ENCODE results near the gene SNF8. TPM values are rescaled to one million over a fixed set of nuclear protein-coding genes. Genes with fewer than 3 reads are reported as not detected.

The SNF8 gene
- polyA plus RNA-seq, 1 donor from 2014 or later = 171 TPM

GRCh38 chr17:48904428-48904827 lies 40.2 kb downstream of the SNF8 start:
- Histone ChIP-seq H3F3A (ENCODE audit: insufficient read depth, low read length, poor library complexity, severe bottlenecking) (no peaks in the 10 kb centered on the region), H3K36me3 (ENCODE audit: insufficient read depth, low read length) (no peaks in the 10 kb centered on the region), H3K9me2 (ENCODE audit: insufficient read depth, low read length) (no peaks in the 10 kb centered on the region), H3K4me2 (ENCODE audit: low read length) (no peak overlapping the region), H3K27ac (ENCODE audit: low read length) (no peak overlapping the region), H3K79me2 (replicated peaks; ENCODE audit: insufficient read depth, low read length) (peaks cover 5% of the 10 kb centered on the region), H2AFZ (ENCODE audit: low read depth, low read length) (no peak overlapping the region), H3K4me3 (ENCODE audit: low read length) (no peak overlapping the region), H3K9me3 (ENCODE audit: low read length) (no peaks in the 10 kb centered on the region), H3K9ac (ENCODE audit: low read length) (no peak overlapping the region), H3K27me3 (ENCODE audit: insufficient read depth, low read depth, low read length) (no peaks in the 10 kb centered on the region), H4K20me1 (ENCODE audit: insufficient read depth) (no peaks in the 10 kb centered on the region)
- no peak for TF ChIP-seq MXI1 (conservative IDR thresholded peaks at IDR 0.05; ENCODE audit: poor library complexity, severe bottlenecking)
- TF ChIP-seq SMC3 (conservative IDR thresholded peaks at IDR 0.05; ENCODE audit: poor library complexity) = no peak
- no peak for TF ChIP-seq CTCF (IDR thresholded peaks at IDR 0.05; ENCODE audit: poor library complexity, severe bottlenecking)
- TF ChIP-seq EP300 (conservative IDR thresholded peaks at IDR 0.05; ENCODE audit: poor library complexity, severe bottlenecking) = no peak
- TF ChIP-seq REST (IDR thresholded peaks at IDR 0.05; ENCODE audit: borderline replicate concordance) = no peak
- no peak for TF ChIP-seq POLR2AphosphoS5 (IDR thresholded peaks at IDR 0.05)
- no peak for TF ChIP-seq TAF1 (IDR thresholded peaks at IDR 0.05; ENCODE audit: low read depth)
- TF ChIP-seq RAD21 (conservative IDR thresholded peaks at IDR 0.05) = no peak
- no peak for TF ChIP-seq EZH2 (IDR thresholded peaks at IDR 0.05; ENCODE audit: borderline replicate concordance, insufficient read depth, low read length, poor library complexity, severe bottlenecking)

- Histone ChIP-seq H3K9me2 (ENCODE audit: insufficient read depth, low read length) (no peaks in the 10 kb centered on the region), H3K36me3 (ENCODE audit: insufficient read depth, low read length) (no peaks in the 10 kb centered on the region), H3K4me2 (ENCODE audit: low read length) (no peak overlapping the region), H3K9me3 (ENCODE audit: low read length) (no peaks in the 10 kb centered on the region), H4K20me1 (ENCODE audit: insufficient read depth) (no peaks in the 10 kb centered on the region), H3F3A (ENCODE audit: insufficient read depth, low read length, poor library complexity, severe bottlenecking) (no peaks in the 10 kb centered on the region), H3K79me2 (replicated peaks; ENCODE audit: insufficient read depth, low read length) (no peaks in the 10 kb centered on the region), H3K27ac (ENCODE audit: low read length) (no peak overlapping the region), H3K9ac (ENCODE audit: low read length) (no peak overlapping the region), H3K4me3 (ENCODE audit: low read length) (no peak overlapping the region), H2AFZ (ENCODE audit: low read depth, low read length) (no peak overlapping the region), H3K27me3 (ENCODE audit: insufficient read depth, low read depth, low read length) (no peaks in the 10 kb centered on the region)
- TF ChIP-seq EZH2 (IDR thresholded peaks at IDR 0.05; ENCODE audit: borderline replicate concordance, insufficient read depth, low read length, poor library complexity, severe bottlenecking) (no peak), EP300 (conservative IDR thresholded peaks at IDR 0.05; ENCODE audit: poor library complexity, severe bottlenecking) (no peak), RAD21 (conservative IDR thresholded peaks at IDR 0.05) (no peak), TAF1 (IDR thresholded peaks at IDR 0.05; ENCODE audit: low read depth) (no peak), POLR2AphosphoS5 (IDR thresholded peaks at IDR 0.05) (no peak), CTCF (IDR thresholded peaks at IDR 0.05; ENCODE audit: poor library complexity, severe bottlenecking) (no peak), REST (IDR thresholded peaks at IDR 0.05; ENCODE audit: borderline replicate concordance) (no peak), MXI1 (conservative IDR thresholded peaks at IDR 0.05; ENCODE audit: poor library complexity, severe bottlenecking) (no peak), SMC3 (conservative IDR thresholded peaks at IDR 0.05; ENCODE audit: poor library complexity) (no peak)
Measured at GRCh38 chr17:48903401-48903800, 41.2 kb downstream of the SNF8 start.
